GM19025 (cell line): Measurements from ENCODE around the gene TNPO3.

Experiments
- ATAC-seq: cut with Tn5 transposase; IDR thresholded peaks from one replicate; pipeline ENCODE4 v1.9.1; 2021; ENCODE audit warnings: mild to moderate bottlenecking, low read depth, moderate library complexity; ENCODE audit not compliant: unreplicated experiment

The TNPO3 gene

GRCh38 chr7:128912281-128912680 is 142.6 kb downstream of the TNPO3 start:
- no peak for ATAC-seq

GRCh38 chr7:128911423-128912031 is 143.4 kb downstream of the TNPO3 start:
- ATAC-seq: no peak

DNA sequence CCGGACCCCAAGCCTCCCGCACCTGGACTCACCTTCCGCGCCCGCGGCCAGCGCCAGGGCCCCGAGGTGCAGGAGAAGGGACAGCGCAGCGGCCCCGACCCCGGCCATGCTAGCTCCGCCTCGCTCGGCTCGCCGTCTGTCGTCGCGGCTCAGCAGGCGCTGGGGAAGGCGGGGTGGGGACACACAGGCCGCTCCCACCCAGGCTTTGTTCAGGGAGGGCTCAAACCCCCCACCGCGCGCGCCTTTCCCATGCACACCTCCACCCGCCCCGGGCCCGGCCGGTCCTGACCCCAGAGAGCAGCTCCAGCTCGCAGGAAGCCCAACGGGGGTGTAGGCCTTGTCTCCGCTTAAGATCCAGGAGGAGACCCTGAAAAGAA is 144.4 kb downstream of the TNPO3 start, which contains the start of gene KCP:
Gene KCP, minus strand, starts transcription at position 141 of the 377 bp plus-strand sequence. Its CDS starts 33 bp downstream, at position 108.
- no peak for ATAC-seq

GRCh38 chr7:128909625-128910568 is 145.0 kb downstream of the TNPO3 start:
- ATAC-seq: no peak

DNA sequence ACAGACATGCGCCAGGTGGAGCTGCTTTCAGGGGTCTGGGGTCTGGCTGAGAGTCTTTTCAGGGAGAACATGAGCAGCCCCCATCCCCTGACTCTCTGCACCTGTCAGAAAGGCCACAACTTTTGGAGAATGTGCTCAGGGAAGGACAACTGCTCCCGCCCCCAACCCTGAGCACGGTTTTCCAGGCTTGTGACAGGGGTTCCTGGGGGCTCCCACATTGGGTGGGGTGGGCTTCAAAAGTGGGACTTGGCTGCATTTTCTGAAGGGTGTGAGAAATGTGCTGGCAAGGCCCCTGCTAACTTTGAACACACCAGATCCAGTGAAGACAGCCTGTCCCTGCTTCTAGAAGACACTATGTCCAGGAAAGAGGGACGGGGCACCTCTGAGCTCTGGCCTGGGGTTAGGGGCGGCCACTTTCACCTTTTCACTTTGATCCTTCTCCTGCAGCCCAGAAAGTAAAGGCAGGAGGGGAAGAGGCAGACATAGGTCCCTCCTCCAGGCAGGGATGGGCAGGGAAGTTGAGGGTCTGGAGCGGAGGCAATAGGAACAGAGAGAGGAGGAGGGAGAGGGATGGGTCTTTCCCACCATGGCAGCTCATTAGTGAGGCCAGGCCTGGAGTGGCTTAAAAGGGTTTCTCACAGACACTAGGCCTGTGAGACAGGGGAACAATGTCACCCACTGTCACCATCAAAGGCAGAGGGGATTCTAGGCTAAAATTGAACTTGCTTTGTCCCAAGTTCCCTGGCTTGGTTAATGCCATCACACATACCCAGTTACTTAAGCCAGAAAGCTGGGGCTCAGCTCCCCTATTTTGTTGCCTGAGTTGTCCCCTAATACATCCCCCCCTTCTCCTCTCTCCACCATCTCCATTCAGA is 145.9 kb downstream of the TNPO3 start:
- ATAC-seq: no peak

- no peak for ATAC-seq
Measured at GRCh38 chr7:128906766-128907559, 147.9 kb downstream of the TNPO3 start.

DNA sequence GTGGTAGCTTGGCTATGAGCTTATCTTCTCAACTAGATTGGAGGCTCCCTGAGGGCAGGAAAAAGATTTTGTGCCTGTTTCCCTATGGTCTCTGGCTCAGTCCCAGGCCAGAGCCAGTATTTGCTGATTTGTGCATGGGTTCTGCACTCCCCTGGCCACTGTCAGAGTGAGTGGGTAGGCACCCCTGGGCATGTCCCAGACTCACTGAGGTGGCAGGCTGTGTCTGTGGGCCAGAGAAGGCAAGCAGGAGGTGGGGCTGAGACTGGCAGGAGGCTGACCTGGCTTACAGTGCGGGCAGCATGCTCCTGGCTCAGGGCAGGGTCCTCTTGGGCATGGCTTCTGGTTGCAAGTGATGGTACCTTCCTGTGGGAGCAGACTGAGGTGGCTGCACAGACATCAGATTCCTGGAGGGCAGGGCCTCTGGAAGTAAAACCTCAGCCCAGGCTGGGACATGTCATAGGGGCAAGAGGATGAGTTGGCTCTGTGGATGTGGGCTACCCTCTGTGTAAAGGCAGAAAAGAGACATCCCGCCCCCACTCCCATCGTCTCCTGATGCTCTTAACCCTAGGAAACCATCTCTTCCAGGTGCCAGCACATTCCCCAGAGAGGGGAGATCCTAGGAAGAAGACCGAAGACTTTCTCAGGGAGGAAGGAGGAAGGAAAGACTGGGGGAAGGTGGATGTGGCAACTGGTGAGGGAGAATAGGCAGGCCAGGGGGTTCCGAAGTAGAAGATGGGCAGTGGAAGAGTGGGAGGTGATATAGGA is 148.7 kb downstream of the TNPO3 start:
- no peak for ATAC-seq

GRCh38 chr7:128904381-128905197 is 150.3 kb downstream of the TNPO3 start:
- ATAC-seq: no peak
